Measurements from ENCODE around the gene NFYA.

NFYA gene

DNA sequence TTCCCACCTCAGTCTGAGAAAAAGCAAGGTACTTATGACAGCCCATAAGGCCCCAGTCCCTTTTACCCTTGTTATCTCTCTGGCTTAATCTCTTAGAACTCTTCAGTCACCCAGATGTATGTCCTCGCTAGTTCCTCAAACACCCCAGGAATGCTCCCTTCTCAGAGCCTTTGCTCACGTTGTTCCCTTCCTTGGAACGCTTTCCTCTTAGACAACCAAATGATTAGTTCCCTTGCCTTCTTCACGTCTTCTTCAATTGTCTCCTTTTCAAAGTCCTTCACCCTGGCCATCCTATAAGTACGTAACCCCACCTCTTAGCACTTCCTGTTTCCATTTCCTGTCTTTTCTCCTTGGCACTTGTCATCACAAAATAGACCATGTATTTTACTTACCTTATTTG is 20.9 kb upstream of the NFYA start:
- H3K4me3 ChIP-seq (ENCODE audit: low read depth, low read length) = no peak overlapping the region
- no peak for DNase-seq (ENCODE audit: low read depth)
- no peak for TF ChIP-seq CTCF (IDR thresholded peaks at IDR 0.05; ENCODE audit: insufficient read depth, low read depth, low read length, missing control alignments)

- no peak within 1 kb of the TSS for H3K4me3 ChIP-seq (ENCODE audit: low read depth, low read length)
- DNase-seq (ENCODE audit: low read depth) = no peak
- TF ChIP-seq CTCF (IDR thresholded peaks at IDR 0.05; ENCODE audit: insufficient read depth, low read depth, low read length, missing control alignments) = no peak
Observed at GRCh38 chr6:41053041-41053440, 19.7 kb upstream of the NFYA start, which contains the start of gene APOBEC2. Gene APOBEC2, plus strand, starts transcription at chr6:41053202. Its CDS starts 146 bp downstream, at chr6:41053348.

DNA sequence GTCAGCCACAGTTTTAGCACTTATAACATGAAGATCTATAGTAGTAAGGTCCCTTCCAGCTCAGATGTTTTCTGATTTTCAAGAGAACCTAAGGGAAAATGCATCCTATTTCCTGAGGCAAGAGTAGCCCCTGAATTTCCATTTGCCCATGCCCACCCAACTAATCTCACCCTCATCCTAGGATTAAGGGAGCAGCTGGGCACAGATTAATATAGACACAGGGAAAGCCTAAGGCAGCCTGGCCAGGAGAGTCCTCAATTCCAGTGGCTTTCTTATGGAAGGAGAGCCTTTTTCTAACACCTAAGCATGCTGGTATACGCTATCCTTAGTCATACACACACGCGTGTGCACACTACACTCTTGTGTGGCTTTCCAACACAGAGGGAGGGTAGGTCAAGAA is 18.3 kb upstream of the NFYA start:
- DNase-seq (ENCODE audit: low read depth) = no peak
- no peak overlapping the region for H3K4me3 ChIP-seq (ENCODE audit: low read depth, low read length)
- TF ChIP-seq CTCF (IDR thresholded peaks at IDR 0.05; ENCODE audit: insufficient read depth, low read depth, low read length, missing control alignments) = no peak

DNA sequence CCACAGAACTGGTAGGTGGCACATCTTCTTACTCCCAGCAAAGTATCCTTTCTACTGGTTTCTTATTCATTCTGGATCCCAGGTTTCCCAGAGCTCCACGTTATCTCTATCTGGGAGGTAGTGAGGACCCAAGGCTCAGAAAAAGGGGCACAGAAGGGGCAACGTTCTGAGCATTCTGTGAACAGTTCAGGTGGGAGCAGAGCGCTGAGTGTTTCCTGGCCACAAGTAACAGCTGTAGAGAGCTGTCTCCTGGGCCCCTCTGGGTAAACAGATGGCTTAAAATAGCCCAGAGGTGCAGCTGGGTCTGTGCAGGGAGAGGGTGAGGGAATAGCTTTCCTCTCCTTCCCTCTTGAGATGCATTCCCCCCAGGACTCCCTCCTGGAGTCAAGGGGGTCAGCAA is 17.6 kb upstream of the NFYA start:
- no peak for TF ChIP-seq CTCF (IDR thresholded peaks at IDR 0.05; ENCODE audit: insufficient read depth, low read depth, low read length, missing control alignments)
- no peak overlapping the region for H3K4me3 ChIP-seq (ENCODE audit: low read depth, low read length)
- DNase-seq (ENCODE audit: low read depth) = no peak

- no peak overlapping the region for H3K4me3 ChIP-seq (ENCODE audit: low read depth, low read length)
- TF ChIP-seq CTCF (IDR thresholded peaks at IDR 0.05; ENCODE audit: insufficient read depth, low read depth, low read length, missing control alignments) = no peak
- no peak for DNase-seq (ENCODE audit: low read depth)
Observed at GRCh38 chr6:41056768-41057490, 15.8 kb upstream of the NFYA start.

DNA sequence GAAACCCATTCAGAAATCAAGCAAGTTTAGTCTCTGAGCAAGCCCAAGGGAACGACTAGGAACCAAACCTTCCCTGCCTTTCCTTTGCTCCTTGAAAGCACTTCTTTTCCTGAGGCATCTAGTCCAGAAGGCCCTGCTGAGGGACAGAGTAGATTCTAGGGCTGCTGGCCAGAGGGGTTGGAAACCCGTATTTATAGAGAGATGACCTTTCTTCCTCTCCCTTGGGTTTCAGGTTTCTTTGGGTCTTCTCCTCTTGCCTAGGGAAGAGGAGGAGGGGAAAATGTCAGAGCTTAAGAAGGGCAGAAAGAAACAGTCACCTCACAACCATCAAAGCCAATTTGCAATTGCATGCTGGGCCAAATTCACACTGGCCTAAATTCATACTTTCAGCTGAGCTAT is 14.0 kb upstream of the NFYA start:
- DNase-seq (ENCODE audit: low read depth) = no peak
- no peak overlapping the region for H3K4me3 ChIP-seq (ENCODE audit: low read depth, low read length)
- no peak for TF ChIP-seq CTCF (IDR thresholded peaks at IDR 0.05; ENCODE audit: insufficient read depth, low read depth, low read length, missing control alignments)

DNA sequence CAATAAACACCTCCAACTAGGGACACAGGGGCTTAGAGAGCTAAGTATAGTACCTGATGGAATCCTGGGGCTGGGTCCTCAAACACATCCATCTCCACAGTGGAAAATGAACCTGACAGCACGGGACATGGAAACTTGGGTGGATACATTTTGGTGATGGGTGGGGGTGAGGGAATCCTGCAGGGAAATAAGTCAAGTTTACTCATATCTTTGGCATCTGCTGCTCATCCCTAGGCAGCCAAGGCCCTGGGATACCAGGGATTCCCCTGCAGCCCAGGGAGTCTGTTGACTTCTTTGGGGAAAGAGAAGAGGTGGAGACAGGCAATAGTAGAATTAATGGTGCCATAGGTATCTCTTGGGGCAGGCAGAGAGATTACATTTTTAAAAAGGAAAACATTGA is 13.2 kb upstream of the NFYA start:
- H3K4me3 ChIP-seq (ENCODE audit: low read depth, low read length) = no peak overlapping the region
- no peak for DNase-seq (ENCODE audit: low read depth)

More for the DNA sequence above, 13.2 kb upstream of the NFYA start:
- no peak for TF ChIP-seq CTCF (IDR thresholded peaks at IDR 0.05; ENCODE audit: insufficient read depth, low read depth, low read length, missing control alignments)

Measured in GM12865 (cell line).